CD14-positive monocyte (primary cell): ENCODE data around the gene NPHP3. TPM values are rescaled to one million over a fixed set of nuclear protein-coding genes. Genes with fewer than 3 reads are reported as not detected.
"Not testable (repeated sequence)": the region's sequence is repeated elsewhere in the genome, so short reads cannot be mapped to it uniquely, and the experiment has no call there.

Source experiments
- DNase-seq, 3 donors: peaks; one replicate each; pipeline ENCODE4 v3.0.0-alpha.2; 2011 to 2022
- H2AFZ ChIP-seq: 2 replicates; pipeline ENCODE4 v1.6.0; 2012; ENCODE audit warnings: mild to moderate bottlenecking, low read depth, low read length, inconsistent platforms; ENCODE audit not compliant: insufficient read depth, poor library complexity, severe bottlenecking
- H3K27ac ChIP-seq, 2 donors: 1 replicate in 1 of 2; 2 replicates in 1 of 2; pipeline ENCODE4 v1.5.1; 2012 to 2013; ENCODE audit warnings: low read length in 2 of 2, control low read depth in 1 of 2, inconsistent platforms in 1 of 2, low read depth in 1 of 2, mild to moderate bottlenecking in 1 of 2
- H3K27me3 ChIP-seq, 2 donors: one replicate each; pipeline versions ENCODE4 v1.6.0 to v1.6.1; 2011 to 2013; ENCODE audit warnings: low read length in 2 of 2; ENCODE audit not compliant: control insufficient read depth in 2 of 2, insufficient read depth in 2 of 2
- H3K36me3 ChIP-seq, 2 donors: replicated peaks in 1 of 2; 1 replicate in 1 of 2; 2 replicates in 1 of 2; pipeline versions ENCODE4 v1.5.1 to v1.6.1; 2012 to 2013; ENCODE audit warnings: low read length in 2 of 2, control low read depth in 1 of 2, inconsistent platforms in 1 of 2, mild to moderate bottlenecking in 1 of 2; ENCODE audit not compliant: insufficient read depth in 2 of 2, control insufficient read depth in 1 of 2
- H3K4me1 ChIP-seq, 2 donors: 1 replicate in 1 of 2; 2 replicates in 1 of 2; pipeline versions ENCODE4 v1.5.1 to v1.6.1; 2012 to 2013; ENCODE audit warnings: low read length in 2 of 2, control low read depth in 1 of 2, inconsistent platforms in 1 of 2, mild to moderate bottlenecking in 1 of 2, moderate library complexity in 1 of 2; ENCODE audit not compliant: insufficient read depth in 2 of 2, control insufficient read depth in 1 of 2
- H3K4me2 ChIP-seq: replicated peaks from 2 replicates; pipeline ENCODE3; 2012; ENCODE audit warnings: low read length, moderate library complexity, mild to moderate bottlenecking; ENCODE audit not compliant: poor library complexity, severe bottlenecking; ENCODE audit errors: extremely low read depth
- H3K4me3 ChIP-seq, 3 experiments: fragments of 200-600 bp in 1 of 3; sonication (generic) in 1 of 3; replicated peaks in 1 of 3; 1 replicate in 2 of 3; 2 replicates in 1 of 3; pipeline ENCODE4 v1.5.1; 2011 to 2013; ENCODE audit warnings: low read length in 3 of 3, mild to moderate bottlenecking in 3 of 3, control low read depth in 2 of 3, low read depth in 2 of 3, inconsistent platforms in 1 of 3, moderate library complexity in 1 of 3
- H3K79me2 ChIP-seq: 2 replicates; pipeline ENCODE4 v1.6.0; 2012; ENCODE audit warnings: mild to moderate bottlenecking, control low read depth, inconsistent platforms, low read length, moderate library complexity; ENCODE audit not compliant: insufficient read depth
- H3K9ac ChIP-seq: 2 replicates; pipeline ENCODE4 v1.6.0; 2017; ENCODE audit warnings: low read length, mild to moderate bottlenecking; ENCODE audit not compliant: insufficient read depth, poor library complexity, severe bottlenecking
- H3K9me3 ChIP-seq, 2 donors: replicated peaks in 1 of 2; 1 replicate in 1 of 2; 2 replicates in 1 of 2; pipeline versions ENCODE4 v1.5.1 to v1.6.1; 2012 to 2013; ENCODE audit warnings: low read length in 2 of 2, control low read depth in 1 of 2; ENCODE audit not compliant: control insufficient read depth in 1 of 2, insufficient read depth in 1 of 2
- H4K20me1 ChIP-seq: 2 replicates; pipeline ENCODE4 v1.6.0; 2012; ENCODE audit warnings: mild to moderate bottlenecking, low read length, control low read depth, moderate library complexity; ENCODE audit not compliant: insufficient read depth
- H3K27ac Mint-ChIP-seq, 7 donors: one replicate each; pipeline ENCODE4 v1.8.0; 2020; ENCODE audit warnings: mild to moderate bottlenecking in 7 of 7, mixed read lengths in 7 of 7, moderate library complexity in 6 of 7, inconsistent platforms in 2 of 7
- H3K27me3 Mint-ChIP-seq, 3 donors: one replicate each; pipeline ENCODE4 v1.8.0; 2021 to 2022; ENCODE audit warnings: low read depth in 3 of 3, mild to moderate bottlenecking in 3 of 3, mixed read lengths in 3 of 3, moderate library complexity in 3 of 3, inconsistent platforms in 1 of 3
- H3K36me3 Mint-ChIP-seq, 2 donors: one replicate each; pipeline ENCODE4 v1.8.0; 2020; ENCODE audit warnings: mixed read lengths in 2 of 2, inconsistent platforms in 1 of 2, mild to moderate bottlenecking in 1 of 2
- H3K4me1 Mint-ChIP-seq: one replicate; pipeline ENCODE4 v1.8.0; 2020; ENCODE audit warnings: mild to moderate bottlenecking, mixed read lengths
- H3K4me3 Mint-ChIP-seq, 2 donors: one replicate each; pipeline ENCODE4 v1.8.0; 2020; ENCODE audit warnings: mild to moderate bottlenecking in 2 of 2, mixed read lengths in 2 of 2, moderate library complexity in 1 of 2
- H3K9me3 Mint-ChIP-seq, 7 donors: one replicate each; pipeline ENCODE4 v1.8.0; 2020 to 2022; ENCODE audit warnings: mixed read lengths in 7 of 7, mild to moderate bottlenecking in 6 of 7, moderate library complexity in 6 of 7, inconsistent platforms in 2 of 7
- WGBS: methylation state at CpG from one replicate; pipeline ENCODE4 v1.1.5; 2013; ENCODE audit warnings: missing lambda C conversion rate; ENCODE audit not compliant: insufficient coverage; 5-methylcytosine and 5-hydroxymethylcytosine counted together
- intact Hi-C, 2 donors: fragments of 100-400 bp; cut with micrococcal nuclease; formaldehyde crosslinking; loops; one replicate each; pipeline versions ENCODE4 v1.15.0 to v1.15.1; 2023
- polyA plus RNA-seq, 3 donors: library from polyadenylated mRNA; depleted of rRNA in 1 of 3; unstranded in 2 of 3; stranded (reverse) in 1 of 3; fragments of 300-500 nt in 2 of 3; fragments of >200 nt in 1 of 3; fragmentation: Illumina TruSeq in 2 of 3; gene quantifications; 1 replicate in 2 of 3; 2 replicates in 1 of 3; pipeline ENCODE4 v1.2.3, GENCODE V29; 2012 to 2021
- TF ChIP-seq, protein P1 (sequence below): fragments of 200-600 bp; IDR thresholded peaks from one replicate; pipeline ENCODE4 v1.8.0; 2022; ENCODE audit warnings: antibody characterized with exemption, mild to moderate bottlenecking

NPHP3 gene
- polyA plus RNA-seq, 3 donors: 1.3 to 15.0 (median 2.0) TPM

- Histone ChIP-seq H3K4me2 (no peak overlapping the region), H2AFZ (no peak overlapping the region), H3K4me3 (no peak overlapping the region), H4K20me1 (no peaks in the 10 kb centered on the region), H3K36me3 (peaks cover 4 to 27% of the 10 kb centered on the region in 2 donors), H3K4me1 (no peaks in the 10 kb centered on the region), H3K9me3 (no peaks in the 10 kb centered on the region), H3K79me2 (no peaks in the 10 kb centered on the region), H3K27me3 (no peaks in the 10 kb centered on the region), H3K9ac (no peak overlapping the region), H3K27ac (no peak overlapping the region)
- Mint-ChIP-seq H3K27ac (no peak overlapping the region), H3K36me3 (peaks cover 11 to 24% of the 10 kb centered on the region in 2 donors), H3K27me3 (peaks cover 0 to 1% (median 0%) of the 10 kb centered on the region in 3 donors), H3K4me1 (peaks cover 8% of the 10 kb centered on the region), H3K4me3 (no peak overlapping the region), H3K9me3 (peaks cover 0 to 2% (median 0%) of the 10 kb centered on the region in 7 donors)
- no CpG with 5 or more reads among the region's 5 CpGs for WGBS
- intact Hi-C loops: loop anchor here (1.0 to 2.0 kb wide), 2 partner anchors 105 to 106 kb away; no protein-coding TSS in a partner anchor
- TF ChIP-seq, protein P1, sequence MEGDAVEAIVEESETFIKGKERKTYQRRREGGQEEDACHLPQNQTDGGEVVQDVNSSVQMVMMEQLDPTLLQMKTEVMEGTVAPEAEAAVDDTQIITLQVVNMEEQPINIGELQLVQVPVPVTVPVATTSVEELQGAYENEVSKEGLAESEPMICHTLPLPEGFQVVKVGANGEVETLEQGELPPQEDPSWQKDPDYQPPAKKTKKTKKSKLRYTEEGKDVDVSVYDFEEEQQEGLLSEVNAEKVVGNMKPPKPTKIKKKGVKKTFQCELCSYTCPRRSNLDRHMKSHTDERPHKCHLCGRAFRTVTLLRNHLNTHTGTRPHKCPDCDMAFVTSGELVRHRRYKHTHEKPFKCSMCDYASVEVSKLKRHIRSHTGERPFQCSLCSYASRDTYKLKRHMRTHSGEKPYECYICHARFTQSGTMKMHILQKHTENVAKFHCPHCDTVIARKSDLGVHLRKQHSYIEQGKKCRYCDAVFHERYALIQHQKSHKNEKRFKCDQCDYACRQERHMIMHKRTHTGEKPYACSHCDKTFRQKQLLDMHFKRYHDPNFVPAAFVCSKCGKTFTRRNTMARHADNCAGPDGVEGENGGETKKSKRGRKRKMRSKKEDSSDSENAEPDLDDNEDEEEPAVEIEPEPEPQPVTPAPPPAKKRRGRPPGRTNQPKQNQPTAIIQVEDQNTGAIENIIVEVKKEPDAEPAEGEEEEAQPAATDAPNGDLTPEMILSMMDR: peak; percentile 80
- peak; percentile 5 to 45 (median 31) for DNase-seq
Measured at GRCh38 chr3:132641837-132642538, 80.2 kb downstream of the NPHP3 start.

DNA sequence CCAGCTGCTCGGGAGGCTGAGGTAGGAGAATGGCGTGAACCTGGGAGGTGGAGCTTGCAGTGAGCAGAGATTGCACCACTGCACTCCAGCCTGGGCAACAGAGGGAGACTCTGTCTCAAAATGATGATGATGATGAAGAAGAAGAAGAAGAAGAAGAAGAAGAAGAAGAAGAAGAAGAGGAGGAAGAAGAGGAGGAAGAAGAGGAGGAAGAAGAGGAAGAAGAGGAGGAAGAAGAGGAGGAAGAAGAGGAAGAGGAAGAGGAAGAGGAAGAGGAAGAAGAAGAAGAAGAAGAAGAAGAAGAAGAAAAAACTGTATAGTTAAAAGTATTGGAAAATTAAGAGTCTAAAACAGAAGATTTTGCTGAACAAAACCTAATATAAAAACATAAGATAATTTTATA, 80.8 kb downstream of the NPHP3 start:
- H3K4me1 ChIP-seq, H3K27me3 ChIP-seq, intact Hi-C loops, H3K4me2 ChIP-seq, DNase-seq, H3K9ac ChIP-seq, H3K4me3 Mint-ChIP-seq, H3K9me3 Mint-ChIP-seq, H3K4me1 Mint-ChIP-seq, H3K27ac ChIP-seq, H3K79me2 ChIP-seq, H4K20me1 ChIP-seq, H3K4me3 ChIP-seq, H3K27me3 Mint-ChIP-seq, H2AFZ ChIP-seq, H3K9me3 ChIP-seq: not testable (repeated sequence)
- WGBS: 60% methylated on average over 1 of the region's 2 CpGs
- H3K36me3 ChIP-seq: peaks cover 4 to 27% of the 10 kb centered on the region in 2 donors
- Mint-ChIP-seq H3K27ac (peak overlapping the region in 4 of 7 donors; percentile 24 to 77 (median 48)), H3K36me3 (peaks cover 11 to 25% of the 10 kb centered on the region in 2 donors)
